COR-L47 (cell line): ENCODE results near the gene ARID3B.

Experiments used
- DNase-seq: peaks from one replicate; lab custom pipeline; 2025; lab: John Stamatoyannopoulos, UW

ARID3B gene

DNA sequence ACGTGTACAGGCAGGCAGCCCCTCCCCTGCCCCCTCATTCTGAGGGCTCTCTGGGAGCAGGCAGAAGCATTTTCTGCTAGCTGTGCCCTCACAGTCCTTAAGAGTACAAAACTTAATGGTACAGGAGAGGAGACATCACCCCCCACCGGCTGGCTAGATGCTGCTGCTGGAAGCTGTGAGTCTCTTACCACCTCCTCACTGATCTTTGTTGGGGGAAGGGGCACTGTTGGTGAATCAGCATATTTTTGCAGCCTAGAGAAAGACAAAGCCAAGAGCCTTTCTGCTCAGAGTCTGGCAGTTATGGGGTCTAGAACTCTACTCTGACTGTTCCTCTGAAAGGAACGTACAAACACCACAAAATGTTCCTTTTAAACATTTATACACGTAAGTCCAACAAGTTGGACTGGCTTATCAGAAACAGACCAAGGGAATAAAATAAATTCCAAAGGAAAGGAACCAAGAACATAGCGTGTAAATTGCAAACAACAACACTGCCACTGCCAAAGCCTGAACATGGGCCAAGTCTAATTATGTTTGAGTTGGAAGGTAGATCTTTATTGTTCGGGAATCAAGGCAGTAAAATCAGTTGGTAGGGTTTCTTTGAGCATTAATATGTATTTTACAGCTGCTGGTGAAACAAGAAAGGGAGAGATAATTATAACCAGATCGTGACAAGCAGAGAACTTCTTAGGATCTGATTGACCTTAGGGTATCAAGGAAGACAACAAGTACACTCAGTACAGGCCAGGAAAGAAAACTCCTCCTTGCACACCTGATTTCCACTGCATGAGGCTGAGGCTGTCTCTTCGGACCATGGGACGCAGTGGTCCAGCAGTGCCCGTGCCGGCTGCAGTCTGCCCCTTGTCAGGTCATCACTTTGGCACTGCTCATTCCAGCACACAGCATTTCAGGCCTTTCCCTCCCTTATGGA, 102.0 kb downstream of the ARID3B start:
- no peak for DNase-seq

DNA sequence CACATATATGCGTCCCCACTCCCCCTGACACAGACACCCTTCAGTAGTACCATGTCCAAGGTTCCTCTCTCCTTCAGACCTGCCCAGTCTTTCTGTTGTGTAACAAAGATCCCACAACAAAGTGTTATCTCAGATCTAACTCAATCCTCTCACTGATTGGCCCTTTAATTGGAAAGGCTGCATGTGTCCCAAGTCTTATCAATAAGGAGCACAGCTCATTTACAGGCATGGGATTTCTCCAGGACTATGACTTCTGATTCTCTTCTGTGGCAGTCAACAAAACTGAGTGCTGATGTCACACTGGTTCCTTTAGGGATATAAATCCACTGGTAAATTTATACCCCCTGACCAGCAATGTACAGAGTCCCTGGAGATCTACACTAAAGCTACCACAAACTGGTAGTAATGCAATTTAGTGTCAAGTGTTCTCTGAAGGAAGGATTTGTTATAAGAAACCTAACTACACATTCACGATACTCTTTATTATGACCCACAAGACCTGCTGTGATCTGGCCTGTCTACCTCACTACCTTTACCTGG, 102.7 kb downstream of the ARID3B start:
- no peak for DNase-seq

DNA sequence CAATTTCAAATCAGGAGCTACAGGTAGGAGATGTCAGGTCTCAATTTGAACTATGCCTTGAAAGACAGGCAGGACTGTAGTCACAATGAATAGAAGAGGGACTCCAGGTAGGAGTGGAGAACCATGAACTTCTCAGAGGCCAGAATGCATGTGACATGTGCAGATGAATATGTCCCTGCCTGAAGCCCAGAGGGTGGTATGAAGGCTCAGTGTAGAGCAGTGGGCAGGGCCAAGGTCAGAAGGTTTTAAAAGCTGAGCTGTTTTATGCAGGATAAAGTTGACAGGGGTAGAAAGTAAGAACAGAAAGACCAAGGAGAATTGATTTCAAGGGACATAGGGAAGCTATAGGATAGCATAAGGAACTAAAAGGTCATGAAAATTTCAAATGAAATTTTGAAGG, 105.5 kb downstream of the ARID3B start:
- no peak for DNase-seq
